Activated T-helper 17 cell treated with anti-CD3 and anti-CD28 coated beads, Interleukin-2, amount 50 U/mL, for 72 hours (primary cell): ENCODE results near the gene KRTAP4-11. TPM values are rescaled to one million over a fixed set of nuclear protein-coding genes. Genes with fewer than 3 reads are reported as not detected.
"Not testable (repeated sequence)": the region's sequence is repeated elsewhere in the genome, so short reads cannot be mapped to it uniquely, and the experiment has no call there.

Experiments used
- ATAC-seq: fragments of 150-1000 bp; cut with Tn5 transposase; replicated peaks from 2 replicates; pipeline ENCODE4 v1.10.0; 2021; ENCODE audit warnings: mild to moderate bottlenecking, moderate library complexity
- H3K27ac Mint-ChIP-seq: one replicate; pipeline ENCODE4 v1.8.0; 2022; ENCODE audit warnings: mixed read lengths
- H3K27me3 Mint-ChIP-seq: one replicate; pipeline ENCODE4 v1.8.0; 2022; ENCODE audit warnings: mixed read lengths
- H3K36me3 Mint-ChIP-seq: one replicate; pipeline ENCODE4 v1.8.0; 2022; ENCODE audit warnings: low read depth, mild to moderate bottlenecking, mixed read lengths
- H3K4me1 Mint-ChIP-seq: one replicate; pipeline ENCODE4 v1.8.0; 2022; ENCODE audit warnings: mixed read lengths
- H3K4me3 Mint-ChIP-seq: one replicate; pipeline ENCODE4 v1.8.0; 2022; ENCODE audit warnings: mild to moderate bottlenecking, mixed read lengths
- H3K9me3 Mint-ChIP-seq: one replicate; pipeline ENCODE4 v1.8.0; 2022; ENCODE audit warnings: mixed read lengths
- total RNA-seq, 2 donors: library from RNA; stranded (reverse); gene quantifications; one replicate each; pipeline ENCODE4 v1.2.3, GENCODE V29; 2022

The KRTAP4-11 gene
- total RNA-seq = not detected

GRCh38 chr17:41117846-41118386, at the start of gene KRTAP4-11:
Gene KRTAP4-11, minus strand, starts transcription at chr17:41118373. Its CDS starts 58 bp downstream, at chr17:41118315.
- H3K27me3 Mint-ChIP-seq, H3K9me3 Mint-ChIP-seq, H3K4me3 Mint-ChIP-seq, H3K36me3 Mint-ChIP-seq, ATAC-seq, H3K27ac Mint-ChIP-seq: not testable (repeated sequence)
- H3K4me1 Mint-ChIP-seq = peaks cover 12% of the 10 kb centered on the region

- no peaks in the 10 kb centered on the region for H3K36me3 Mint-ChIP-seq
- no peaks in the 10 kb centered on the region for H3K9me3 Mint-ChIP-seq
- peaks cover 3% of the 10 kb centered on the region for H3K27me3 Mint-ChIP-seq
- no peak for ATAC-seq
- no peaks in the 10 kb centered on the region for H3K4me1 Mint-ChIP-seq
- no peak overlapping the region for H3K4me3 Mint-ChIP-seq
- no peak overlapping the region for H3K27ac Mint-ChIP-seq
Observed at GRCh38 chr17:41167561-41167960, 49.4 kb upstream of the KRTAP4-11 start.

- Mint-ChIP-seq H3K27me3 (peaks cover 3% of the 10 kb centered on the region), H3K27ac (no peak overlapping the region), H3K4me3 (no peak overlapping the region), H3K4me1 (no peaks in the 10 kb centered on the region), H3K36me3 (no peaks in the 10 kb centered on the region), H3K9me3 (no peaks in the 10 kb centered on the region)
- ATAC-seq = no peak
Observed at GRCh38 chr17:41163828-41164227, 45.7 kb upstream of the KRTAP4-11 start.

GRCh38 chr17:41160648-41161047, 42.5 kb upstream of the KRTAP4-11 start, which contains the start of gene KRTAP4-4:
Gene KRTAP4-4, minus strand, starts transcription at chr17:41160748. Its CDS starts 57 bp downstream, at chr17:41160691.
- H3K27ac Mint-ChIP-seq = no peak within 1 kb of the TSS
- H3K36me3 Mint-ChIP-seq = no peaks in the 10 kb centered on the region
- no peaks in the 10 kb centered on the region for H3K4me1 Mint-ChIP-seq
- H3K4me3 Mint-ChIP-seq = no peak within 1 kb of the TSS
- H3K27me3 Mint-ChIP-seq = peaks cover 8% of the 10 kb centered on the region
- ATAC-seq = no peak
- no peaks in the 10 kb centered on the region for H3K9me3 Mint-ChIP-seq

DNA sequence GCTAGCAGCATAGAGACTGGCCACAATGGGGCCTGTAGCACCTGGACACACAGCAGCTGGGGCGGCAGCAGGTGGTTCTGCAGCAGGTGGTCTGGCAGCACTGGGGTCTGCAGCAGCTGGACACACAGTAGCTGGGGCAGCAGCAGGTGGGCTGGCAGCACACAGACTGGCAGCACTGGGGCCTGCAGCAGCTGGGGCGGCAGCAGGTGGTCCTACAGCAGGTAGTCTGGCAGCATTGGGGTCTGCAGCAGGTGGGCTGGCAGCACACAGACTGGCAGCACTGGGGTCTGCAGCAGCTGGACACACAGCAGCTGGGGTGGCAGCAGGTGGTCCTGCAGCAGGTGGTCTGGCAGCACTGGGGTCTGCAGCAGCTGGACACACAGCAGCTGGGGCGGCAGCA, 42.0 kb upstream of the KRTAP4-11 start:
- H3K27ac Mint-ChIP-seq, H3K27me3 Mint-ChIP-seq: not testable (repeated sequence)

DNA sequence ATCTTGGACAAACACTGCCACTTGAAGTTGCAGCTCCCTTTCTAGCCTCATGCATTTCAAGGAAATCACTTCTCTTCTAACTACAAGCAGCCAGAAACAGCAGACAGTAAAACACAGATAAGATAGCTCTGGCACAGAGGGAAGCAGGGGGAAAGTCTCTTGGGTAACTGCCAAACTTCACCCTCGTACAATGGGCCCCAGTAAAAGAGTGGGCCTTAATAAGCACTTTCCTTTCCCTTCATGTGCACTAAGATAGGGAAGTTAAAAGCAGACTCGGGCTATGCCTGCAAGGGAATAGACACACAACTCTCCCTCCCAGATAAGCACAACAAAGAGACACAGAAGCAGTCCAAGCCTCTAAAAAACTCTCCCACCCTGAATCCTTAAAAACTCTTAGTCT, 35.7 kb upstream of the KRTAP4-11 start:
- Mint-ChIP-seq H3K27ac (no peak overlapping the region), H3K36me3 (no peaks in the 10 kb centered on the region), H3K9me3 (no peaks in the 10 kb centered on the region), H3K4me1 (no peaks in the 10 kb centered on the region), H3K4me3 (no peak overlapping the region), H3K27me3 (peaks cover 6% of the 10 kb centered on the region)
- ATAC-seq = no peak

More for the DNA sequence above, 42.0 kb upstream of the KRTAP4-11 start:
- H3K36me3 Mint-ChIP-seq, H3K9me3 Mint-ChIP-seq, H3K4me3 Mint-ChIP-seq, ATAC-seq, H3K4me1 Mint-ChIP-seq: not testable (repeated sequence)

DNA sequence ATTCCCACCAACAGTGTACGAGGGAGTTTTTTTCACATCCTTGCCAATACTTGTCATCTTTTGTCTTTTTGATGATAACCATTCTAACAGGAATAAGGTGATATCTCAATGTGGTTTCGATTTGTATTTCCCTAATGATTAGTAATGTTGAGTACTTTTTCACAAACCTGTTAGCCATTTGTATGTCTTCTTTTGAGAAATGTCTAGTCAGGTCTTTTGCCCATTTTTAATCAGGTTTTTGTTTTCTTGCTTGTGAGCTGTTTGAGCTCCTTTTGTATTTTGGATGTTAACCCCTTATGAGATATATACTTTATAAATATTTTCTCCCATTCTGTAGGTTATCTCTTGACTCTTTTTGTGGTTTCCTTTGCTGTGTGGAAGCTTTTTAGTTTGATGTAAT, 33.4 kb upstream of the KRTAP4-11 start:
- H3K27ac Mint-ChIP-seq = no peak overlapping the region
- no peaks in the 10 kb centered on the region for H3K36me3 Mint-ChIP-seq
- no peaks in the 10 kb centered on the region for H3K27me3 Mint-ChIP-seq
- no peaks in the 10 kb centered on the region for H3K4me1 Mint-ChIP-seq
- no peak for ATAC-seq
- H3K9me3 Mint-ChIP-seq = no peaks in the 10 kb centered on the region
- no peak overlapping the region for H3K4me3 Mint-ChIP-seq

DNA sequence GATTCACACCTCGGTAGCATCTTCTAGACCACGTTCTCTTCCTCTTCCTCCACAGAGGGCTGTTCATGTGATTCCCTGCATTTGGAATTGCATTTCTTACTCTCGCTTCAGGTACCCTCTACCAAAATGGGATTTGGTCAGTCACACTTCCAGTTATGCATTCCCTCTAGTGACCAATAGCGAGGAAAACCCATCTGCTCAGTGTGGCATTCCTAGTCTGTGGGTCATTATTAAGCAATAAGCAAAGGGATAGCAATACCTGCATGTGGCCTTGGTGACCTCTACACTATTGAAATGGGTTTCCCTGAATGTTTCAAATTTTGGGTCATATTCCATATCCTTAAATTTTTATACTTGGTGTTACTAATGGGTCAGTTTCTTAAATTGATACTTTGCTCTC, 31.9 kb upstream of the KRTAP4-11 start:
- Mint-ChIP-seq H3K36me3 (no peaks in the 10 kb centered on the region), H3K9me3 (no peaks in the 10 kb centered on the region), H3K27ac (no peak overlapping the region), H3K27me3 (no peaks in the 10 kb centered on the region), H3K4me3 (no peak overlapping the region), H3K4me1 (no peaks in the 10 kb centered on the region)
- ATAC-seq = no peak

DNA sequence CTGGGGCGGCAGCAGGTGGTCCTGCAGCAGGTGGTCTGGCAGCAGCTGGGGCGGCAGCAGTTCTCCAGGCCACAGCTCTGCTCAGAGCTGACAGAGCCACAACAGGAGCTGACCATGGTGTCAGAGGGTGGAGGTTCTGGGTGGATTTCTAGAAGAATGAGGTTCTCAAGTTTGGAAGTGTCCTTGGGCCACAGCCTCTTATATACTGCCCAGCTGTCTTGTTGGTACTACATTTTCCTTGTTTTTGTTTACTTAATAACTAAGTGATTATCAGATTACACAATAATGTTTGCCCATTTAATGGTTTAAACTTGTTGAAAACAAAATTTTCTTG, 31.4 kb upstream of the KRTAP4-11 start, which contains the start of gene KRTAP4-5:
KRTAP4-5 (minus strand) TSS at position 174 of the 334 bp plus-strand sequence; CDS start at position 116, 58 bp downstream.
- no peaks in the 10 kb centered on the region for H3K27me3 Mint-ChIP-seq
- no peak for ATAC-seq
- H3K9me3 Mint-ChIP-seq = no peaks in the 10 kb centered on the region
- no peak within 1 kb of the TSS for H3K27ac Mint-ChIP-seq
- H3K36me3 Mint-ChIP-seq = no peaks in the 10 kb centered on the region
- H3K4me3 Mint-ChIP-seq = no peak within 1 kb of the TSS
- H3K4me1 Mint-ChIP-seq = no peaks in the 10 kb centered on the region

DNA sequence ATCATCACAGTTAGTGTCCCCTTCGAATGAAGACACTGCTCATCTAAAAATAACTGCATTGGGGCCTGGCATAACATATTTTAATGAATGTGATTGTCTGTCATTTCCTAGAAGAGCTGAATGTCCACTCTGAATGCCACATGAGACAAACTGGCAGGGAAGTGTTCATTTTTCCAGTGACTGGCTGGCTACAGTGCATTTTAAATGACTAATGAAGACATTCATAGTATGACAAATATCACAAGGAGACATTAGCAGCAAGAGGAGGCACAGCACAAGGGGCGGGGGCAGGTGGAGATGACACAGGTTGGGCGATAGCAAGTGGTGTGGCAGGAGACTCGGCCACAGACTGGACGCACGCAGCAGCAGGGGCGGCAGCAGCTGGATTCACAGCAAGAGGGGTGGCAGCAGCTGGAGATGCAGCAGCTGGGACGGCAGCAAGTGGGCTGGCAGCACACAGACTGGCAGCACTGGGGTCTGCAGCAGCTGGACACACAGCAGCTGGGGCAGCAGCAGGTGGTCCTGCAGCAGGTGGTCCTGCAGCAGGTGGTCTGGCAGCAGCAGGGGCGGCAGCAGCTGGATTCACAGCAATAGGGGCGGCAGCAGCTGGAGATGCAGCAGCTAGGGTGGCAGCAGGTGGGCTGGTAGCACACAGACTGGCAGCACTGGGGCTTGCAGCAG, 30.9 kb upstream of the KRTAP4-11 start:
- H3K27me3 Mint-ChIP-seq, ATAC-seq, H3K4me3 Mint-ChIP-seq, H3K9me3 Mint-ChIP-seq, H3K36me3 Mint-ChIP-seq, H3K27ac Mint-ChIP-seq, H3K4me1 Mint-ChIP-seq: not testable (repeated sequence)

DNA sequence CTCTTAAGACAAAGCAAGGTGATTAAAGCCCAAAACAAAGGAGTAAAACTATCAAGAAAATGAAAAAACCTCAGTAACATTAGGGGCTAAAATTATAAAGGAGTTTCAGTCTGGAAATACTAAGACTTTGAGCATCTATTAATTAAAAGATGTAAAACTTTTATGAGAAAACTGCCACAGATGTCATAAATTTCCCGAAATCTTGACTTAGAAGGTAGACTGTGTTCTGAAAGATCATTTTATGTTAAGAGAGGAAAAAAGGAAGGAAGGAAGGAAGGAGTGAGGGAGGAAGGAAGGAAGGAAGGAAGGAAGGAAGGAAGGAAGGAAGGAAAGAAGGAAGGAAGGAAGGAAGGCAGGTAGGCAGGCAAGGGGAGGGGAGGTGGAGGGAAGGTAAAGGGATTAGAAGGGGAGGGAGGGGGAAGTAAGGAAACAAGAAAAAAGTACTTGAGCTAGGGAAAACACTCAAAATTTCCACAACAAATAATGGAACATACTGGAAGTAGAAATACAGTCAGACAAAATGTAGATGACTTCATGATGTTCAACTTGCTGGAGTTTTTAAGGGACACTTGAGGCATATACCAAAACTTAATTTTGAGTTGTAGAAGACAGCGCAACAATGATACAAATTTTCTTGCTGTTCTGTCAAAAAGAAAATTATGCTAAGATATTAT, 29.5 kb upstream of the KRTAP4-11 start:
- Mint-ChIP-seq H3K36me3 (no peaks in the 10 kb centered on the region), H3K27me3 (no peaks in the 10 kb centered on the region), H3K27ac (no peak overlapping the region), H3K4me3 (no peak overlapping the region), H3K4me1 (no peaks in the 10 kb centered on the region), H3K9me3 (peaks cover 10% of the 10 kb centered on the region)
- ATAC-seq = no peak

DNA sequence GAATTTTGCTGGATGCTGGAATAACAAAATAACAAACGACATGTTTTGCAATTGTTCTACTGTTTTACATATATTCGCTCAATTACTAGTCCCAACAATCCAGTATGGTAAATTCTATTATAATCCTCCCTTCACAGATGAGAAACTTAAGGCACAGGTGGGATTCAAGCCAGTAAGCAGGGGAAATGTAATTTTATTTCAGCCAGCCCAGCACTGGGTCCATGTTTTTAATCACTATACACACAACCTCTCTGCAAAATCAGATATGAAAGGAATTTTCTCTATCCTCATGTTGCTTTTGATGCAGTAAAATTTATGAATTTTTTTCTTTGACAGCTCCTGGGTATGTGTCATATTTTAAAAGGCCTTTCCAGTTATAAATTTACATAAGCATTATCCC, 27.1 kb upstream of the KRTAP4-11 start:
- H3K9me3 Mint-ChIP-seq = peaks cover 18% of the 10 kb centered on the region
- H3K36me3 Mint-ChIP-seq = no peaks in the 10 kb centered on the region
- no peak for ATAC-seq
- no peaks in the 10 kb centered on the region for H3K27me3 Mint-ChIP-seq
- H3K4me3 Mint-ChIP-seq = no peak overlapping the region
- no peak overlapping the region for H3K27ac Mint-ChIP-seq
- no peaks in the 10 kb centered on the region for H3K4me1 Mint-ChIP-seq

DNA sequence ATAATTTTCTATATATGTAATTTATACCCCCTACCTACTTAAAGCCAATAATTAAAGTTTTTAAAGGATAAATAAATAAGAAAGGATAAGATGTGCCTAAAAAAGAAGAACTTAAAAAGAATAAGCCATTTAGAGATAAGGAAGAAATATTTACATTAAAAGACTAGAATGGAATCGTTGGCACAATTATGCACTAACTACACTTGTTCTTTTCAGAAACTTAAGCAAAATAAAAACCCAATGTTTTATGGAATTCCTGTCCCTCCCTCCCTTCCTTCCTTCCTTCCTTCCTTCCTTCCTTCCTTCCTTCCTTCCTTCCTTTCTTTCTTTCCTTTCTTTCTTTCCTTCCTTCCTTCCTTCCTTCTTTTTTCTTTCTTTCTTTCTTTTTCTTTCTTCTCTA, 26.7 kb upstream of the KRTAP4-11 start:
- Mint-ChIP-seq H3K4me1 (no peaks in the 10 kb centered on the region), H3K27me3 (no peaks in the 10 kb centered on the region), H3K4me3 (no peak overlapping the region), H3K9me3 (peaks cover 18% of the 10 kb centered on the region), H3K27ac (no peak overlapping the region), H3K36me3 (no peaks in the 10 kb centered on the region)
- no peak for ATAC-seq

- no peaks in the 10 kb centered on the region for H3K27me3 Mint-ChIP-seq
- no peak for ATAC-seq
- no peak overlapping the region for H3K4me3 Mint-ChIP-seq
- no peak overlapping the region for H3K27ac Mint-ChIP-seq
- no peaks in the 10 kb centered on the region for H3K4me1 Mint-ChIP-seq
- H3K9me3 Mint-ChIP-seq = peaks cover 23% of the 10 kb centered on the region
- no peaks in the 10 kb centered on the region for H3K36me3 Mint-ChIP-seq
Observed at GRCh38 chr17:41141361-41141760, 23.2 kb upstream of the KRTAP4-11 start.
